ENCODE results near the gene DGCR2. TPM values are rescaled to one million over a fixed set of nuclear protein-coding genes. Genes with fewer than 3 reads are reported as not detected.

DGCR2 gene
- total RNA-seq, 1 donor from 2014 or later, result 68.7 TPM

DNA sequence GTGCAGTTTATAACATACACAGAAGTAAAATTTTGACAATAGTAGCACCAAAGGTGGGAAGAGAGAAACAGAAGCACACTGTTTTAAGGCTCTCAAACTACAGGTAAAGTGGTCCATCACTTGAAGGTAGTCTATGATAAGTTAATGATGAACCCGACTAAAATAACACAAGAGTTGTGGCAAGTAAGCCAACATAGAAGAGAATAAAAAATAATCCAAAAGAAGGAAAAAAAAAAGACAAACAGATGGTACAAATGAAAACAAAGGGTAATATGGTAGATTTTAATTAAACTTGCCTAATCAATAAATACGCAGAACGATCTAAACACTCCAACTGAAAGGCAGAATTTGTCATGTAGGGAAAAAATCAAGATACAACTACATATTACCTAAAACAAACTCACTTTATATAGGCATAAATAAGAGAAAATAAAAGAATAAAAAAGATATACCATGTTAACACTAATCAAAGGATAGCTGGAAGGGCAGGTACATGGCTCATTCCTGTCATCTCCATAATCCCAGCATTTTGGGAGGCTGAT lies 31.6 kb downstream of the DGCR2 start:
- no peak for DNase-seq
- peaks cover 5% of the 10 kb centered on the region for H3K9me3 Mint-ChIP-seq (ENCODE audit: unreplicated experiment)
- H3K4me1 Mint-ChIP-seq (ENCODE audit: low read depth, unreplicated experiment), result peaks cover 3% of the 10 kb centered on the region
- no peak for TF ChIP-seq CTCF (IDR thresholded peaks at IDR 0.05; ENCODE audit: partially characterized antibody, unreplicated experiment)
- H3K4me3 Mint-ChIP-seq (ENCODE audit: unreplicated experiment), result no peak overlapping the region
- no peak overlapping the region for H3K27ac Mint-ChIP-seq (ENCODE audit: unreplicated experiment)
- H3K27me3 Mint-ChIP-seq (ENCODE audit: unreplicated experiment), result peaks cover 1% of the 10 kb centered on the region
- H3K36me3 Mint-ChIP-seq (ENCODE audit: unreplicated experiment), result no peaks in the 10 kb centered on the region

GRCh38 chr22:19090183-19090582 lies 32.0 kb downstream of the DGCR2 start:
- no peak overlapping the region for H3K27ac Mint-ChIP-seq (ENCODE audit: unreplicated experiment)
- H3K27me3 Mint-ChIP-seq (ENCODE audit: unreplicated experiment), result peaks cover 4% of the 10 kb centered on the region
- no peak for DNase-seq
- peaks cover 2% of the 10 kb centered on the region for H3K36me3 Mint-ChIP-seq (ENCODE audit: unreplicated experiment)
- TF ChIP-seq CTCF (IDR thresholded peaks at IDR 0.05; ENCODE audit: partially characterized antibody, unreplicated experiment), result no peak
- peaks cover 5% of the 10 kb centered on the region for H3K9me3 Mint-ChIP-seq (ENCODE audit: unreplicated experiment)
- H3K4me3 Mint-ChIP-seq (ENCODE audit: unreplicated experiment), result no peak overlapping the region
- H3K4me1 Mint-ChIP-seq (ENCODE audit: low read depth, unreplicated experiment), result peaks cover 8% of the 10 kb centered on the region

DNA sequence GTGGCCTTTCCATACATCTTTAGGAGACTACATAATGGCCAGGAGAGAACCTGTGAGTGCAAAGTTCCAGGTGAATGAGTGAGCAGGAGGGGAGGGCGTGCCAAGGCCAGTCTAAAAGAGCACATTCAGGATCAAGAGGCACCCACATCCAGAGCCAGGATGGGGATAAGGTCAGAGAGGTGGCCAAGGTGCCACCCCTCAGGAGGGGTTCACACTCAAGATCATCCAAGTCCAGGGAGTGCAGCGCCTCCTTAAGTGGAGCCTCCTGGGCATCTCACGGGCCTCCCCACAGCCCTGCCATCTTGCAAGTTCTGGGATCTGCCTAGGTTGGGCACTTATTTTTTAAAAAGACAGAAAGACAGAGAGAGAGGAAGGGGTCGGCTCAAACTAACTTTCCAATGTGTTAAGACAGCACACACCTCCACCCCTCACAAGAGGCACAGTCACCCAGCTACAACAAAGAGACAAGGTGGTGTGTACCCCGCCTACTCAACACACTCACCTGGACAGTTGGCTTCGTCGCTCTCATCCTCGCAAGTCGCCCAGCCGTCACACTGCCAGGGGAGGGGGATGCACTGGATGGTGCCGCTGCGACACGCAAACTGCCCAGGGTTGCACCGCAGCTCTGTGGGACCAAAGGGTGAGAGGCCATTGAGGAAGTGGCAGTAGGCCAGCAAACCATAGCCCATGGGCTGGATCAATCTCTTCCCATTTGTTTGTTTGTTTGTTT lies 33.2 kb downstream of the DGCR2 start:
- peaks cover 6% of the 10 kb centered on the region for H3K36me3 Mint-ChIP-seq (ENCODE audit: unreplicated experiment)
- H3K27me3 Mint-ChIP-seq (ENCODE audit: unreplicated experiment), result peaks cover 8% of the 10 kb centered on the region
- no peak for TF ChIP-seq CTCF (IDR thresholded peaks at IDR 0.05; ENCODE audit: partially characterized antibody, unreplicated experiment)
- no peak overlapping the region for H3K4me3 Mint-ChIP-seq (ENCODE audit: unreplicated experiment)
- H3K4me1 Mint-ChIP-seq (ENCODE audit: low read depth, unreplicated experiment), result peaks cover 12% of the 10 kb centered on the region
- no peak for DNase-seq
- peaks cover 4% of the 10 kb centered on the region for H3K9me3 Mint-ChIP-seq (ENCODE audit: unreplicated experiment)
- no peak overlapping the region for H3K27ac Mint-ChIP-seq (ENCODE audit: unreplicated experiment)

DNA sequence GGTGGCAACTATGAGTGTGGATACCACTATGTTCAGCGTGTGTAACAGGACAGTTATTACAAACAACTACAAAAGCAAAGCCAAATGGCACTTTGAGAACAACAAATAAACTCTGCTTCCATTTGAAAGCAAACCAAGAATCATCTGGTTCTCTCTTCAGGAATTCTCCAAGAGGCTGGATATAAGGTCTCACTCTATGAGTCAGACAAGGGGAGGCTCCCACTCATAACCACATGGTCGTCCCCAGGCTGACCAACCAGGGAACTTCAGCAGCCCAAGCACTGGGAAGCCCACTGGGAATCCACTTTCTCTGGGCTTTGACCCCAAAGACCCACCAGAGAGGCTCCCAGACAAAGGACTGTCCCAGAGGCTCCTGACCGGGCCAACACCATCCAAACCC lies 35.3 kb downstream of the DGCR2 start:
- Mint-ChIP-seq H3K36me3 (ENCODE audit: unreplicated experiment) (peaks cover 6% of the 10 kb centered on the region), H3K4me3 (ENCODE audit: unreplicated experiment) (no peak overlapping the region), H3K27me3 (ENCODE audit: unreplicated experiment) (peaks cover 8% of the 10 kb centered on the region), H3K4me1 (ENCODE audit: low read depth, unreplicated experiment) (peaks cover 12% of the 10 kb centered on the region), H3K9me3 (ENCODE audit: unreplicated experiment) (peaks cover 2% of the 10 kb centered on the region), H3K27ac (ENCODE audit: unreplicated experiment) (peak overlapping the region; percentile 9)
- no peak for TF ChIP-seq CTCF (IDR thresholded peaks at IDR 0.05; ENCODE audit: partially characterized antibody, unreplicated experiment)
- DNase-seq, result no peak

GRCh38 chr22:19086417-19086816 lies 35.8 kb downstream of the DGCR2 start:
- Mint-ChIP-seq H3K27me3 (ENCODE audit: unreplicated experiment) (peaks cover 8% of the 10 kb centered on the region), H3K36me3 (ENCODE audit: unreplicated experiment) (peaks cover 6% of the 10 kb centered on the region), H3K27ac (ENCODE audit: unreplicated experiment) (peak overlapping the region; percentile 9), H3K4me3 (ENCODE audit: unreplicated experiment) (no peak overlapping the region), H3K4me1 (ENCODE audit: low read depth, unreplicated experiment) (peaks cover 12% of the 10 kb centered on the region), H3K9me3 (ENCODE audit: unreplicated experiment) (peaks cover 2% of the 10 kb centered on the region)
- DNase-seq, result no peak
- TF ChIP-seq CTCF (IDR thresholded peaks at IDR 0.05; ENCODE audit: partially characterized antibody, unreplicated experiment), result no peak

All from glutamatergic neuron (in vitro differentiated cells).